HK-2 (cell line): Measurements from ENCODE around the gene SERPINE1.

Source experiments
- DNase-seq: peaks from one replicate; pipeline ENCODE4 v3.0.0-alpha.2; 2018; ENCODE audit not compliant: unreplicated experiment

Gene SERPINE1

DNA sequence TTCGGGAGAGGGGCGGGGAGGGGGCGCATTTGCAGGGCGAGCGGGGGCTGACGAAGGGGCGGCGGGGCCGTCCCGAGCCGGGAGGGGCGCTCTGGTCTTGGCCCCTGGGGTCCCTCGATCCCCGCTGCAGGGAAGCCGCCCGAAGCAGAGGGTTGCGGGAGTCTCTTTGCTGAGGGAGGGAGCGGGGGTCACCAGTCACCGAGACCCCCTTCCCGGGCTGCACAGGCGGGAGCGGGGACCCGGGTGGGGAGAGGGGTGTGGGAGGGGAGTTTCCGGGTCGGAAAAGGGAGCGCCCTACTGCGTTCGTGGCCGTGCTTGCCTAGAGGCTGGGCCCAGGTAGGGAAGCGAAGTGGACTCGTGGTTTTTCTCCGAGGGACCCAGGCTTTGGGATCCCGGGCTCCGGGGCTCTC lies 27.8 kb downstream of the SERPINE1 start:
- no peak for DNase-seq

DNA sequence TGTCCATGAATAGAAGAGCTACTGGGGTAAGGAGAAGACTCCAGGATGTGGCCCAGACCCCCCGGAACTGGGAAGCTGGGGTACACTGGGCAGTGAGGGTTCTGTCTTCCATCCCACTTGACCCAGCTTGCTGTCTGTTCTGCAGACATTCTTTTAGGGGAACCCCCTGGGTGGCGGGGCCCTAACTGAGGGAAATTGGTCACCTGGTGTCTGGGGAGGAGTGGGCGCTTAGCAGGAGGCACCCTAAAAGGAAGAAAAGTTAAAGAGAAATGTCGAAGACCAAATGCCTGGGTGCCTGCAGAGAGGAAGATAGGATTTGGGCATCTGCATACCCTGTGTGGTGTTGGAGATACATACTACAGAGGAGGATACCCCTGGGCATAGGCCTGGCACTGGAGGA lies 28.4 kb downstream of the SERPINE1 start:
- no peak for DNase-seq

DNA sequence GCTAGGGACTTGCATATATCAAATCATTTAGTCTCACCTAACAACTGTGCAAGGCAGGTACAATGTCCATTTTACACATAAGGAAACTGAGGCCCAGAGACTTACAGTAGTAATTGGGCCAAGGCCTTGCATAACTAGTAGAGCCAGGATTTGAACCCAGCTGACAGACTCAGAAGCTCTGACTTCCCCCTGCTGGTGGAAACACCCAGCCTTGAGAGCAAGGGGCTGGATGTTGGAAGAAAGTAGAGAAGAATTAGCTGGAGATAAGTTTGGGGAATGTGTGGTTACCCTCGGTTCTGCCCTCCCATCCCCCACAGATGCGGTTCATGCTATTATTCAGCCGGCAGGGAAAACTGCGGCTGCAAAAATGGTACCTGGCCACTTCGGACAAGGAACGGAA lies 29.4 kb downstream of the SERPINE1 start:
- no peak for DNase-seq

DNA sequence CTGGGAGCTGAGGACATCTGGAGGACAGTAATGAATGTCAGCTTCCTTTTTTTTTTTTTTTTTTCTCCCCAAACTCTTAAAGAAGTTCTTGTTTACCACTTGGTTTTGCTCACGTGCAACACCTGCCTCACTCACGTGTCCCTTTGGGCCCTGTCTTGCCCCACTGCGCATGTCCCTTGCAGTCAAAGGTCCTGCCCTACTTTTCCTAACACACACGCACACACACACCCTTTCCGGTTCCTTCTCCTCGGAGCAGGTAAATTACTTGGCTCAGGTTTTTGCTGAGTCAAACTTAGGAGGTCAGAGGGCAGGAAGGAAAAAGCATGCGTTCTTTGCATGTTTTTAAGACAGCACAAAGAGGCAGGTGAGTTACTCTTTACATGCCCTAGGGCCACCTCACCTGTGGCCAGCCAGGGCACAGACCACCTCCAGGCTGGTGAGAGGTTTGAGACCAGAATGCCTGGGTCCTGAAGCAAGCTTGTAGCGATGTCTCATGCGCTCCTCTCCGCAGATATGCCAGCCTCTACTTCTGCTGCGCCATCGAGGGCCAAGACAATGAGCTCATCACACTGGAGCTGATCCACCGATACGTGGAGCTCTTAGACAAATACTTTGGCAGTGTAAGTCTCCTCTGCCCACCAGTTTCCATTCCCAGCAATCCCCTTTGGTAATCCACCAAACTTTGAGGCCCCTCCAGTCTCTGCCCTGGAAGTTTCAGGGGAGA lies 30.1 kb downstream of the SERPINE1 start:
- DNase-seq: no peak

DNA sequence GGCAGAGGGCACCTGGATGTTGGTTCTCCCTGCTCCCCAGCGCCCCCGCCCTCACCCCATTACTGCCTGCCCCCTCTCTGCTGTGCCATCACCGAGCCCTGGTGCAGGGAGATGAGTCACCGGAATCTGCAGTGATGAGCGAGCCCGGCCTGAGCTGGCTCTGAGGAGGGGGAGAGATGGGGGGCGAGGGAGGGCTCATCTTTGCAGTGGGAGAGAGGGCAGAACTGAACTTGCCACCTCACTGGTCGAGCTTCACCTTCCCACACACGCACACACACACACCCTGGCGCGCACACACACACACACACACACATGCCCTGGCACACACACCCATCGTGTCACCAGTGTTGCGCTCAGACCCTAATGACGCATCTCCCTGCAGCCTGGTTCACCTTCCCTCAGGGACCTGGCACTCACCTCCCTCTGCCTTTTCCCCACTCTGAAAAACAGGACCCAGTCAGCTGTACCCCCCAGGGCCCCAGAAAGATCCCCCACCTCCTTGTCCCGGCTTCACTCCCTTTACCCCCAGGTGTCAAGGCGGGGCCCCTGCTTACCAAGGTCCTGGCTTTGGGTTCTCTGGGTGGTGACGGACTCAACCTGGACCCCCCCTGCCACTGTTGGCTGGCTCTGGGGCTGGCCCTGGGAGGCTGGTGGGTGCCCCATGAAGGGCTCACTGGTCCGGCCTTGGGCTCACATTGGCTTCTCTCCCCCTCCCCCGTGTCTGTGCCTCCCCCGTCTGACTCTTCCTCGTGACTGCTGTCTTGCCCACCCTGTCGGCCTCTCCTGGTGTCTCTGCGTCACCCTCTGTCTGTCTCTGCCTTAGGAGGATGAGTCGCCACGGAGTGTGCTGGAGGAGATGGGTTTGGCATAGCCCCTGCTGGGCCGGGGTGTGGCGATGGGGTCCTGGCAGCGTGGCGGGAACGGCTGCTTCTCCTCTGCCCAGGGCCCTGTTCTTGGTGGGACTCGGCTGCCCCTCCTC lies 33.1 kb downstream of the SERPINE1 start:
- DNase-seq: peak; percentile 76

DNA sequence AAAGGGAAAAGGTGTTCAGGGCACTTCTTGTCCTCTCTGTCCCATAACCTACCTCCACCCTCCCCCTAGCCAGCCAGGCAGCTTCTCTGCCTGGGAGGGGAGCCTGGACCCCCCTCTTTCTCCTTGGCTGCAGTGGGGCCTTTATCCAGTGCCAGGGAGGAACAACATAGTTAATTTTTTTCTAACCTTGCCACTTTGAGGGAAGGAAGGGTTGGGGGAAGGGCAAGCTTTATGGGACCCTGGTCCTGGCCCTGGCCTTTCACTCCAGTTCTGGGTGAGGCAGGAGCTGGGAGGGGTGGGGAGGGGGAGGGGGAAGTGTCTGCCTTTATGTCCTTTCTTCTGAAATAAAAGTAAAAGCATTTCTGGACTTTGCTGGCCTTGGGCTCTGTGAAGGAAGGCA lies 34.0 kb downstream of the SERPINE1 start:
- no peak for DNase-seq

DNA sequence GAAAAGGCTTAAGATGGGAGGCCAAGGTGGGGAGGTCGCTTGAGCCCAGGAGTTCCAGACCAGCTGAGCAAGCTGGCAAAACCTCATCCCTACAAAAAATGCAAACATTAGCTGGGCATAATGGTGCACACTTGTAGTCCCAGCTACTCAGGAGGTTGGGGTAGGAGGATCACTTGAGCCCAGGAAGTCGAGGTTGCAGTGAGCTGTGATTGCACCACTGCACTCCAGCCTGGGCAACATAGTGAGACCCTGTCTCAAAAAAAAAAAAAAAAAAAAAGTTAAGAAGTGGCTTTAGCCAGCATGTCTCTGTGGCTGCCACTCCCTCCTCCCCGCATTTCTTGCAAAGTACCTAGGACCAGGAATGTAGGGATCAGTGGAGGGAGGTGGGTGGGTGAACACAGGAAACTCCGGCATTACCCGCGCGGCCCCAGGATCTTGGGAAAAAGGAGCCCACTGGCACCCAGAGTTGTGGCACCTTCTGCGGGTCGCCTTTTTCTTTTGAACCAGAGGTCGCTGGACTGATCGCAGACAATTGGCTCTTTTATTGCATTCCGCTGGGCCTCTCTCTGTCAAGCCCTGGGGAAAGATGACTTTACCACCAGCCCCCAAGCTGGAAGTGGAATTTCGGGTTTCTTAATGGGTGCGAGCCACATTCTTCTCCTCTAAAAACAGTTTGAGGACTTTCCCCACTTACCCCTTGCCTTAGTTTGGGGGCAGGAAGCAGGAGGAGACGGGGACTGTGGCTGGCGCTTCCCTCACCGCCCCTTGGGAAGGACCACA lies 35.0 kb downstream of the SERPINE1 start:
- no peak for DNase-seq

DNA sequence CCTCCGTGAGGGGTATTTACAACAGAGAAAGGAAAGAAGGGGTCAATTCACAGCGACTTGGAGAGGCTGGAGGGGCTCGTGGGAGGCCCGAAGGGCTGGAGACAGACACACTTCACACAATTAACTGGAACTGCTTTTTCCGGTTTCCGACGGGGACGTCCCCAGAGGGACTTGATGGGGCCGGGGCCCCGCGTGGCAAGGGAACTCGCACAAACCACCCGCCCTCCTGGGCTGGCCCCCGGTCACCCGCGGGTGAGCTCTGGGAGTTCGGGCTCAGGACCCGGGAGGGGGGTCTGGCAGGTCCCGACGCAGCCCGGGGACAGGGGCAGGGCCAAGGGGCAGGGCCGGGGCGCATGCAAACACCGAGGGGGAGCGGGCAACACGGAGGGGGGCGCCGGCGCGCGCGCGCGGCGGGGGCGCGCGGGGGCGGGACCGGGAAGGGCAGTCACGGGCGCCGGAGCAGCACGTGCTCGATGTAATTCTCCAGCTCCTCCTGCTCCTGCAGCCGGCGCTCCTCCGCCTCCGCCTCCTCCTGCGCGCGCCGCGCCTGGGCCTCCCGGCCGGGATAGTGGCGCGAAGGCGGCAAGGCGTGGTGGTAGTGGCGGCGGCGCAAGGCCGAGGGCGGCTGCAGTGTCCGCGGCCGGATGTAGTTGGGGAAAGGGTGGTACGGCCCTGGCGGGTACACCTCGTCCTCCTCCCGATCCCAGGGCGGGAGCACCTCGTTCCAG lies 35.8 kb downstream of the SERPINE1 start:
- DNase-seq: peak; percentile 35

DNA sequence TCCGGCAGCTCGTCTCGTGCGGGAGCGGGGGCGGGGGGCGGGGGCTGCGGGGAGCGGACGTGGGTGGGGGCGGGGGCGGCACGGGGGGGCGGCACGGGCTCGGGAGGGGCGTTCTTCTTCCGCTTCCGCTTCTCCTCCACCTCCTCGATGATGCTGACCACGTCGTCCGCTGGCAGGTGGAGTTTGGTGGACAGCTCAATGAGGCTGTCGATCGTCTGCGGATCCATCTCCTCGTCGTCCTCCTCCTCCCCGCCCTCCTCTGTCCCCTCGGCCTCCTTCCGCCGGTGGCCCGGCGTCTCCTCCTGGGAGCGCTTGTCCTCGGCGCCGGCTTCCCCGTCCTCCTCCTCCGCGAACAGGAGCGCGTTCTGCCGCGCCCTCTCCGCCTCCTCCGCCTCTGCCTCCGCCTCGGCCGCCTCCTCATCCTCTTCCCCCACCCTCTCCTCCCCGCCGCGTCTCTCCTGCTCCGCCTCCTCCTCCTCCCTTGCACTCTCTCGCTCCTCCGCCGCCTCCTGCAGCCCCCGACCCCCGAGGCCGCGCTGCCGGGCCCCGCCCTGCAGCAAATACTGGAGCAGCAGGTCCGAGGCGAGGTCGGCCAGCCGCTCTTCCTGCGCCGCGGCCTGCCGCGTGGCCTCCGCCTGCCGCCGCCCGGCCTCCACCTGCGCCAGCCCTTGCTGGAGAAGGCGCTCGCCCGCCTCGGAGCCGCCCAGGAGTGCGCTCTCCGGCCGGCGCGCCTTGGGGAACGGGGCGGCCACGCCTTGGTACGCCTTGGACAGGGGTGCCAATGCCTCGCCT lies 36.6 kb downstream of the SERPINE1 start:
- peak; percentile 78 for DNase-seq

DNA sequence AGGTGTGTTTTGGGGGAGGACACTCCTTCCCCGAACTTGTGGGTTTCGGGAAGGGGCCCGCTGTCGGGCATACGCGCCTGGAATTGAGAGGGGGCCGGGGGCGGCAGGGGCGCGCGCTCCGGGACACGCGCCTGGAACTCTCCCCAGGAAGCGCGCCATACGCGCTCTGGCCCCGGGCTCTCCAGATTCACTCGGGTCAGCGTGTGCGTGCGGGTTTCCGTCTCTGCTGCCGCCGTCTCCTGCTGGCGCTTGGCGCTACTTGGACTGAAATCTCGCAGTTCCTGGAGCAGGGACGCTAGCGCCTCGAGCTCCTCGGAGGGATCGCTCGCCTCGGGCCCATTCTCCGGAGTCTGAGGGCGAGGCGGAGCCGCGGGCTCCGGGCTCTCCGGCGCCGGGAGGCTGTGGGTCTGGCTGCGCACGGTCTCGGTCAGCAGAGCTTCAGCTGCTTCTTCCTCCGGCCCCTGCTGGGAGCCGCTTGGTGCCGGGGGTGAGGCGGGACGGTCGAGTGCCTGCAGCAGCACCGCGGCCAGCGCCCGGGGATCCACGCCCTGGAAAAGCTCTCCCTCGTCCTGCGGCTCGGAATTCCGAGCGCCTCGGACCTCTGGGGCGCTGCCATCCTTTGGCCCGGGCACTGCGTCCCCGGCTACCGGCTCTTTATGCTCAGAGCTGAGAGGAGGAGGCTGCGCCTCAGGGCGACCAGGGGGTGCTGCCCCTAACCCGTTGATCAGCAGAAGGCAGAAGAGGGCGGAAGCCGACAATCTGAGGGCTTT lies 37.4 kb downstream of the SERPINE1 start:
- peak; percentile 83 for DNase-seq

DNA sequence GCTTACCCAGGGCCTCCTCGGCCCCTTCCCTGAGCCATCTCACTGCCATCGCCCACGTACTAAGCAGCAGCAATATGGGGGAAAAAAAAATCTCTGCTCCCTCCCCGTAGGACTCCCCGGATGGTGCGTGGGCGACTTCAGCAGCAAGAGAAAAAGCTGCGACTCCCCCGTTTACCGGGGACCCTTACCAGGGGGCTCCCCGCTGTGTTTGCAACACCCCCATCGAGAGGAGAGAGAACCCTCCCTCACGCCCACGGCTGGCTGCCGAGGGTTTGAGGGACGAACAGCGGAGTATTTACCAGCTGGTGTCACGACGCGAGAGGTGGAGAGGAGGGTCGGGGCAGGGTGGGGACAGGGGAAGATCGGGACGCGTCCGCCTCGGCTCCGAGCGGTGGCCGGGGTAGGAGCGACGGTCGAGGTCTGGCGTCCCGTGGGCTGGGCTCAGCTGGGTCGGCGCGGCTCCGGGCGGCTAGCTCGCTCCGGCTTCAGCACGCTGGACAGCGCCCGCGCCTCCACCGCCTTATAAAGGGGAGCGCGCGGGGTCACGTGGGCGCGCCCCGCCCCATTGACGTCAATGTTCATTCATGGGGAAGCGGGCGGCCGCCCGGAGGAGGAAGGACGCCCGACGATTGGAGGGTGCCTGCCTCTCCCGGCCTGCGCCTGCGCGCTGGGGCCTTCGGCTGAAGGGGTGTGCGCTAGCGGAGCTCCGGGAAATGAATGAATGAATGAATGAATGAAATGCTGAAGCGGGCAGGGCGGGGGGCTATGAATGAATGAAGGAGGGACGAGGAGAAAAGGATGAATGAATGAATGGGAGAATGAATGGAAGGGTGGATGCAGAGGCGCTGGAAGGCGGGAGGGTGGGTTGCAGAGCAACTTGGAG lies 38.4 kb downstream of the SERPINE1 start, which contains the start of gene VGF:
Gene VGF (minus strand): TSS at position 495 of the 883 bp plus-strand sequence. CDS start 726 bp downstream, outside the sequence.
- peak; percentile 95 for DNase-seq

DNA sequence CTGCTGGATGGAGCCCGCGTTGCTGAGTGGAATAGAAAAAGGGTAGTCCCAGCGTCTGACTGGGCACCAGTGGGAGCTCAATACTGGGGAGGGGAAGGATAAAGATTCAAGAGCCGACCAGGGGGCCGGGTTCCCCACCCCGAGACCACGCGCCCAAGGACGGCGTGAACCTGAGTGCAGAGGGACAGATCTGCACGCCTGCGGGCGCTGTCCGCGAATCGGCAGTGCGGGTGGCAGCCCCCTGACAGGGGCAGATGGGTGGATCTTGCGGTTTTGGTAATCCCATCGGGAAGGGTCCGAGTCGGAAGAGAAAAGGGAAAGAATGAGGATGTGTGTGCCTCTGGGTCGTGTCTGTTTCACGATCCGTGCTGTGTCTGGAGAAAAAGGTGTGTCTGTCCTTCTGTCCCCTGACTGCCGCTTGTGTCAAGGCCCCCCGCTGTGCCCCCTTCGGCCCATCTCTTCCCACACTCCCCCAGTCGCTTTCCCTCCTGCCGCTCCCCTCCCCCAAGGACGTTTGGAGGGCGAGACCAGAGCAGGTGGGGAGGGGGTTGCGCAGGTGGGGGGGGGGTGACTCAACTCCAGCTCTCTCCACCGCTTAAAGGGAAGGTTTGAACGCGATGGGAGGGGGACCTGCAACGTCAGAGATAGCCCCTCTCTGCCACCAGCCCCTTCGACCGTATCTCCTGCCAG lies 39.2 kb downstream of the SERPINE1 start:
- DNase-seq: no peak

DNA sequence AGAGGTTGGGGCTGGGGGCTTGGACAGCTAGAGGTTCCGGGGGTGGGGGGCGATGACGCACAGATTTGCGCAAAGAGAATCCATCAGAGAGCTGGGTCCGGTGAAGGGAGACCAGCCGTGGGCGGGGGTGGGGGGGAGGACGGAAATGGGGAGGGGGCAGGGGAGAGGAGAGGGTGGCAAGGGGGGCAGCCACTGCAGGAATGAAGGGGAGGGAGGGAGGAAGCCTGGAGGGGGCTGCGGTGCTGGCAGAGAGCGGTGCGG lies 39.7 kb downstream of the SERPINE1 start:
- no peak for DNase-seq

DNA sequence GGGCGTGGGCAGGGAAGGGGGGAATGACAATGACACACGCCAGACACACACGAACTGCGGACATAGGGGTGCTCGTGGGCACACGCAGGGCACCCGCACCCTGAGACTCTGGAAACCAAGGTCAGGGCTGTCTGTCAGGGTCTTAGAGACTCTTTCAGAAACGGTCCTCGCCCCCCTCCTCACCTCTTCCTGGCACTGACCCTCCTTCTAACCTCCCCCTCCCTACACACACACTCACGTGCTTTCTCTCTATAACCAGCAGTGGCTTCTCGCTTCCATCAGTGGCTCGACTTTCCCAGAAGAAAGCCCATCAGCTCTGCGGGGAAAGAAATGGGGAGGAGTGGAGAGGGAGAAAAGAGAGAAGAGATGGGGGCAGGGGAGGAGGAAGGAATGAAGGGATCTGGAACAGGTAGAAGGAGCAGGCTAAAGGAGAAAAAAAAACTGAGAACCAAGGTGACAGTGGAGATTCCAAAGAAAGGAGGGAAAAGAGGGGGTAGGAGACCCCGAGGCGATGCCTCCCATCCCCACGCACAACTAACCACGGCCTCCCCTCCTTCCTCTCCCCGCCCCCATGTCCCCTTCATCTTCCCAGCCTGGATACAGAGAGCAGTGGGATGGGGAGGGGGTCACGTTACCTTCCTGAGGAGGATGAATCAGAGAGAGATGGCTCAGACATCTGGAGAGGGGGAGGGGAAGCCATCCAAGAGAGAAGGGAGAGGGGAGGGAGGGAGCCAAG lies 40.2 kb downstream of the SERPINE1 start:
- no peak for DNase-seq

DNA sequence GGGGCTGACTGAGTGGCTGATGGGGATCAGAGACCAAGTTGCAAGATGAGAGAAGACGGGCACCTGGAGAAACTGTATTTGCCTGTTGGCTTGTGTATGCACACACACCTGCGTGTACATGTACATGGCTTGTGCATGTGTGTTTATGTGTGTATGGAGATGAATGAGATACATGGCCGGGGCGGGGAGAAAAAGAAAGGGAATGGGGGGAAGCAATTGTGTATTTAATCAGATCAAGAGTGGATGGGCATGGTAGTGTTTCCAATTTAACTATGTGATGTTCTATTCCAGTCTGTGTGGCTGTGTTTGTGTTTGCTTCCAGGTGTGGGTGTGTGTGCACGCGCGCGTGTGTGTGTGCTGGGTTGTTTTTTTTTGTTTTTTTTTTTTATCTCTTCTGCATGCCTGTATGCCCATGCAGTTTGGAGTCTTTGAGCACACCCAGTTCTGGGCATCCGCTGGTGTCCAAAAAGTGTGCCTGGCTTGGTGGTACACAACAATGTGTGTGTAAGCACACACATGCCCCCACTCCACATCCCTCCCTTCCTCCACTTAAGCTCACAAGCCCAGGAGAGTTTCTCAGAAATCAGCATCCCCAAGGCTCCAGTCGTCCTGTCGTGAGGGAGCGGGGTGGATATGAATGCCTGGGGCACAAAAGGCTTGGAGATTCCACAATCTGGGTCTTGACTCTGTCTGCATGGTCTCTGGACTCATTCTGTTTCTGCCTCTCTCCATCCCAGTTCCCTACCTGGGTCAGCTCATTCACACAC lies 40.9 kb downstream of the SERPINE1 start:
- DNase-seq: no peak

DNA sequence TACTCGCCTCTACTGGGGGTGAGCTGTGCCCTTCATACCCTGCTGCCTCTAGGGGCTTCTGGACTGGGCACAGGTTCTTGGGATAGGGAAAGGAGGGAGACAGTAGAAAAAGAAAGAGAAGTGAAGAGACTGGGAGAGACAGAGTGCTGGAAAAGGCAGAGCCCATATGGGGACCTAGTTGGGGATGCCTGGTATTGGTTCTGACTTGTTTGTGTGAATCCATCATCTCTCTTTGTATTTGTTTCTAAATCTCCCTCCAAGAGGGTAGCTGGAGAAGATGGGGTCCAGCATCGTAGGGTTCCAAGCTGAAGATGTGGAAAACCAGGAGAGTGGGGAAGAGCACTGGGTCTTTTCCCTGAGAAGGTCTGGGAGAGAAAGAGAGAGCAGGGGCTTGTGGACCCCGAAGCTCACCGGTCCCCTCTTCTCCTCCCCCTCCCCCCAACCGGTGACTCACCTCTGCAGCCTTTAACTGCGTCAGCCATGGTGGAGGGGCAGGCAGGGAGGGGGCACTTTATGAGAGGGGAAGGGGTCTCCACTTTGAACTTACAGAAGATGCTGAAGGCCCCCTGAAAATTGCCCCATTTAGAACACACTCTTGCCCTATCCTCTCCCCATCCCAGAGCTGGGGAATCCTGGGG lies 41.6 kb downstream of the SERPINE1 start:
- DNase-seq: no peak
